AG04449 (cell line): Measurements from ENCODE around the gene PLEKHH3.

ENCODE experiments used
- CTCF ChIA-PET: fragments of 350-600 bp; formaldehyde crosslinking; extraction: SDS; loops from one replicate; lab custom pipeline; 2021; ENCODE audit warnings: antibody characterized with exemption; lab: Yijun Ruan, JAX
- POLR2A ChIA-PET: fragments of 400-600, 350-600 bp; formaldehyde crosslinking; extraction: SDS; loops from one replicate; lab custom pipeline; 2020; ENCODE audit warnings: antibody characterized with exemption, inconsistent platforms; lab: Yijun Ruan, JAX
- DNase-seq: peaks from one replicate; pipeline ENCODE4 v3.0.0-alpha.2; 2010; ENCODE audit warnings: low read depth, low spot score
- H3K4me3 ChIP-seq: 2 replicates; pipeline ENCODE4 v1.5.1; 2011; ENCODE audit warnings: low read depth, mild to moderate bottlenecking, control low read depth, low read length
- CTCF ChIP-seq: IDR thresholded peaks from one replicate; pipeline ENCODE4 v1.5.1; 2011; ENCODE audit warnings: mild to moderate bottlenecking, moderate library complexity, low read length, control low read depth, inconsistent platforms; ENCODE audit not compliant: insufficient read depth; ENCODE audit errors: missing control alignments

Gene PLEKHH3

GRCh38 chr17:42683407-42684034 lies 6.7 kb upstream of the PLEKHH3 start:
- POLR2A ChIA-PET = interaction anchor here (0.9 to 1.9 kb wide), 5 partner anchors 10 to 105 kb away, joined by 3 to 19 read pairs (median 6); partner anchors contain the start of genes PSMC3IP, RETREG3, TUBG1 and TUBG2
- TF ChIP-seq CTCF = no peak
- peak overlapping the region; percentile 78 for H3K4me3 ChIP-seq
- CTCF ChIA-PET = interaction anchor here (0.7 to 3.7 kb wide), 6 partner anchors 9 to 104 kb away, joined by 3 to 42 read pairs (median 4); partner anchors contain the start of gene PSMC3IP
- DNase-seq = no peak

- ChIA-PET POLR2A (interaction anchor here (0.9 to 1.9 kb wide), 5 partner anchors 10 to 105 kb away, joined by 3 to 19 read pairs (median 6); partner anchors contain the start of genes PSMC3IP, RETREG3, TUBG1 and TUBG2), CTCF (interaction anchor here (1.1 to 3.7 kb wide), 5 partner anchors 8 to 104 kb away, joined by 3 to 42 read pairs (median 5); partner anchors contain the start of gene PSMC3IP)
- peak overlapping the region; percentile 78 for H3K4me3 ChIP-seq
- DNase-seq = no peak
- no peak for TF ChIP-seq CTCF
These were observed 6.1 kb upstream of the PLEKHH3 start for GRCh38 chr17:42682722-42683403.

- CTCF ChIA-PET = interaction anchor here (2.1 to 3.7 kb wide), 2 partner anchors 8 to 103 kb away, joined by 6 to 42 read pairs; partner anchors contain the start of gene PSMC3IP
- POLR2A ChIA-PET = interaction anchor here (1.3 to 1.9 kb wide), 4 partner anchors 11 to 104 kb away, joined by 5 to 19 read pairs (median 8); partner anchors contain the start of genes PSMC3IP and TUBG2
- TF ChIP-seq CTCF = no peak
- peak within 1 kb of the TSS; percentile 78 for H3K4me3 ChIP-seq
- DNase-seq = no peak
These were observed 5.4 kb upstream of the PLEKHH3 start, which contains the start of gene CNTNAP1 for GRCh38 chr17:42681976-42682721. TSS of gene CNTNAP1 (plus strand) at chr17:42682531. CDS start at chr17:42682830, 299 bp downstream.

GRCh38 chr17:42680331-42680808 lies 3.6 kb upstream of the PLEKHH3 start:
- peak overlapping the region; percentile 46 for H3K4me3 ChIP-seq
- ChIA-PET POLR2A (interaction anchor here (1.2 kb wide), 3 partner anchors 21 to 102 kb away, joined by 3 to 5 read pairs (median 4); partner anchors contain the start of genes PSMC3IP and TUBG2), CTCF (interaction anchor here (0.7 to 6.4 kb wide), 28 partner anchors 9 to 248 kb away, joined by 3 to 120 read pairs (median 4); partner anchors contain the start of genes PSMC3IP, RAMP2 and TUBG2)
- no peak for DNase-seq
- TF ChIP-seq CTCF = no peak

- peak; percentile 87 for TF ChIP-seq CTCF
- no peak for DNase-seq
- CTCF ChIA-PET = interaction anchor here (0.8 to 6.4 kb wide), 31 partner anchors 9 to 143 kb away, joined by 3 to 120 read pairs (median 5); partner anchors contain the start of genes PSMC3IP, RAMP2, RETREG3 and TUBG1
- H3K4me3 ChIP-seq = peak overlapping the region; percentile 46
- POLR2A ChIA-PET = interaction anchor here (0.5 to 1.2 kb wide), 3 partner anchors 20 to 102 kb away, joined by 3 to 5 read pairs (median 3); partner anchors contain the start of genes PSMC3IP and TUBG2
These were observed 2.9 kb upstream of the PLEKHH3 start for GRCh38 chr17:42679492-42680330.
